Thoracic aorta (tissue), 2 donors: ENCODE data around the gene RETREG3. TPM values are rescaled to one million over a fixed set of nuclear protein-coding genes. Genes with fewer than 3 reads are reported as not detected.

Source experiments
- ATAC-seq: fragments of 150-250 bp; one replicate; pipeline ENCODE4 v1.8.0; 2017; ENCODE audit warnings: low read depth; ENCODE audit not compliant: insufficient number of reproducible peaks, low FRiP score
- DNase-seq: peaks from one replicate; pipeline ENCODE4 v3.0.0-alpha.2; 2020; ENCODE audit warnings: low spot score
- H3K27ac ChIP-seq, 2 donors: fragments of 200-600 bp; sonication (generic); 1 replicate in 1 of 2; 2 replicates in 1 of 2; pipeline ENCODE4 v1.5.1; 2016; ENCODE audit warnings: mild to moderate bottlenecking in 2 of 2, moderate library complexity in 2 of 2
- H3K27me3 ChIP-seq: fragments of 200-600 bp; sonication (generic); replicated peaks from 2 replicates; pipeline ENCODE4 v1.6.0; 2016; ENCODE audit warnings: mild to moderate bottlenecking; ENCODE audit not compliant: insufficient read depth
- H3K36me3 ChIP-seq: fragments of 200-600 bp; sonication (generic); one replicate; pipeline ENCODE4 v1.5.1; 2016
- H3K4me1 ChIP-seq, 2 donors: fragments of 200-600 bp; sonication (generic); 1 replicate in 1 of 2; 2 replicates in 1 of 2; pipeline versions ENCODE4 v1.5.1 to v1.6.0; 2016; ENCODE audit warnings: low read depth in 2 of 2, mild to moderate bottlenecking in 1 of 2; ENCODE audit not compliant: control insufficient read depth in 1 of 2
- H3K4me3 ChIP-seq: fragments of 200-600 bp; sonication (generic); 2 replicates; pipeline ENCODE4 v1.5.1; 2016; ENCODE audit warnings: mild to moderate bottlenecking
- H3K9me3 ChIP-seq: fragments of 200-600 bp; sonication (generic); 2 replicates; pipeline ENCODE4 v1.5.1; 2016
- CTCF ChIP-seq: fragments of 200-600 bp; sonication (generic); IDR thresholded peaks from one replicate; pipeline ENCODE4 v1.5.1; 2019; ENCODE audit warnings: antibody characterized with exemption
- total RNA-seq, 2 donors: library from RNA; depleted of rRNA; stranded (reverse); fragments of >200 nt; gene quantifications; one replicate each; pipeline versions ENCODE4 v1.1.0 to v1.2.3, GENCODE V29; 2016

The RETREG3 gene
- total RNA-seq, 2 donors from 2014 or later, result 49.0 to 60.4 TPM

GRCh38 chr17:42651392-42651791, 42.2 kb upstream of the RETREG3 start:
- H3K36me3 ChIP-seq, result no peaks in the 10 kb centered on the region
- ATAC-seq (no peak), DNase-seq (no peak)
- TF ChIP-seq CTCF, result no peak
- H3K27me3 ChIP-seq, result no peaks in the 10 kb centered on the region
- H3K4me3 ChIP-seq, result no peak overlapping the region
- H3K27ac ChIP-seq, result no peak overlapping the region
- H3K4me1 ChIP-seq, result peaks cover 10 to 13% of the 10 kb centered on the region in 2 donors
- no peaks in the 10 kb centered on the region for H3K9me3 ChIP-seq

- Histone ChIP-seq H3K27ac (no peak overlapping the region), H3K4me3 (no peak overlapping the region), H3K9me3 (no peaks in the 10 kb centered on the region), H3K4me1 (no peaks in the 10 kb centered on the region), H3K27me3 (no peaks in the 10 kb centered on the region), H3K36me3 (no peaks in the 10 kb centered on the region)
- no peak for ATAC-seq
- TF ChIP-seq CTCF, result no peak
- no peak for DNase-seq
Observed at GRCh38 chr17:42647778-42648177, 38.6 kb upstream of the RETREG3 start.

GRCh38 chr17:42642336-42642735, 33.2 kb upstream of the RETREG3 start:
- TF ChIP-seq CTCF, result no peak
- ATAC-seq (no peak), DNase-seq (no peak)
- Histone ChIP-seq H3K27ac (no peak overlapping the region), H3K4me3 (no peak overlapping the region), H3K27me3 (no peaks in the 10 kb centered on the region), H3K4me1 (no peaks in the 10 kb centered on the region), H3K9me3 (no peaks in the 10 kb centered on the region), H3K36me3 (no peaks in the 10 kb centered on the region)

GRCh38 chr17:42640121-42640520, 30.9 kb upstream of the RETREG3 start:
- no peaks in the 10 kb centered on the region for H3K36me3 ChIP-seq
- H3K4me1 ChIP-seq, result no peaks in the 10 kb centered on the region
- no peaks in the 10 kb centered on the region for H3K27me3 ChIP-seq
- ATAC-seq, result no peak
- no peak overlapping the region for H3K4me3 ChIP-seq
- no peak overlapping the region for H3K27ac ChIP-seq
- no peaks in the 10 kb centered on the region for H3K9me3 ChIP-seq
- DNase-seq, result no peak
- no peak for TF ChIP-seq CTCF

- DNase-seq (no peak), ATAC-seq (no peak)
- H3K36me3 ChIP-seq, result no peaks in the 10 kb centered on the region
- no peak for TF ChIP-seq CTCF
- no peaks in the 10 kb centered on the region for H3K27me3 ChIP-seq
- no peaks in the 10 kb centered on the region for H3K9me3 ChIP-seq
- H3K27ac ChIP-seq, result no peak overlapping the region
- H3K4me3 ChIP-seq, result no peak overlapping the region
- no peaks in the 10 kb centered on the region for H3K4me1 ChIP-seq
Observed at GRCh38 chr17:42639525-42640113, 30.4 kb upstream of the RETREG3 start.
